HG03520 (cell line): ENCODE data around the gene CLTB.

ENCODE experiments used
- ATAC-seq: cut with Tn5 transposase; IDR thresholded peaks from one replicate; pipeline ENCODE4 v1.9.1; 2021; ENCODE audit warnings: mild to moderate bottlenecking, moderate library complexity; ENCODE audit not compliant: unreplicated experiment

The CLTB gene

DNA sequence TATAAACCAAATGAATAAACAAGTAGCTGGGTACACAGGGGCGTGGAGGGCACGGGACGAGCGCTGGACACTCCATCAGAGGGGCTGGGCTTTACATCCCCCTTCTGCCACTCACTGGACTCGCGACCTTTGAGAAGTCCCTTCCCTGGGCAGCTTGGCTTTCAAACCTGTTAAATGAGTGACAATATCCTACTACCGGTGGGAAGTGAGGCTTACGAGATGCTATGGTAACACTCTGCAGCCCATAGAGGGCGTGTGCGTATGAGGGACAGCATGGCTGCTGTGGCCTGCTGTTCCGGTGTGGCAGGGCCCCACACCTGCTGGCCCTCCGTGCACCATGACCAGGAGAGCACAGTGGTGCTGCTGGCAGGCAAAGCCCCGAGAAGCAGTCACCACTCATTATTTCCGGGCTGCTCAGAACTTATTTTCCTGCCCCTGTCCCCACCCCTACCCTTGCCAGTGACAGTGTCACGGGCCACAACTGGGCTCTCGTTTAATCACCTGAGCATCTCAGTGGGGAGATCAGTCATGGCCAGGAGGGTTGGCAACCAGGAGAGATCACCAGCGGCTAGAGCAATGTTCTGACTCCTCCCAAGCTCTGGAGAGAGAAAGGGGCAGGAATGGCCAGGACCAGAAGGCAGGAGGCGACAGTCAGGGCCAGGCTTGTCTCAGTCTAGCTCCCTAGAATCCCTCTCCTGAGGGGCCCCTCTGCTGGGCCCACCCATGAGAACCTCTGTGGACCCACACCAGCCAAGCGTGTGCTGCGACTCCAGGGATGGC is 10.5 kb downstream of the CLTB start:
- ATAC-seq = no peak

GRCh38 chr5:176401281-176402205 is 14.8 kb downstream of the CLTB start:
- ATAC-seq = no peak

DNA sequence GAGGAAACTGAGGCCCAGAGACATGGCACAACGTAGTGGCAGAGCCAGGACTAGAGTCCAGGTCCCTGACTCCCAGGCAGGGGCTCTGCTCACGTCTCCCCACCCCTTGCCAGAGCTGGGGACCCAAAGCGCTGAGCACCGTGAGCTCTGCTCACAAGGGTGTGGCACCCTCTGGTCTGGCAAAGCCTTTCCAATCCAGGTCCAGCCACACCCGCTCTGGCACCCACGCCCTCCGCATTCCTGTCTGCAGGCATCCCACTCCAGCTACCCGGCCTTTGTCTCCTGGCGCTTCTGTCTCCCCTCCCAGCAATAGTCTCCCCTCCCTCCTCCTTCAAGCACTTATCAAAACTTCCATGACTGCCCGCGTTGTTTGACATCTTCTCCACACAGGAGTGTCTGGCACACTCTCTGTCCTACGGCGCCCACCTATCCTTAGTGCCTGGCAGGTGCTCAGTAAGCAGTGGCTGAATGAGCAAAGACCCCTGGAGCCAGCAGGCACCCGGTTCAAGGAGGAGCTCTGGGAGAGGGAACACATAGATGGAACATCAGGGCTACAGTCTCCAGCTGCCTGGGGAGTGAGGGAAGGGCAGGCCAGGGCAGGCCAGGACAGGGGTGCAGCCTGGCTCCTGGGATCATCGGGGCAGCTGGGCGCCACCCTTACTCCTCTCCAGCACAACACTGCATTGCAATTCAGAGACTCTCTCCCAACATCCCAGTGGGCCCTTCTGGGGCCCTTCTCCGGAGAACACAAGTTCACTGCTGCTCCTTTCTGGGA is 15.8 kb downstream of the CLTB start:
- ATAC-seq = no peak

DNA sequence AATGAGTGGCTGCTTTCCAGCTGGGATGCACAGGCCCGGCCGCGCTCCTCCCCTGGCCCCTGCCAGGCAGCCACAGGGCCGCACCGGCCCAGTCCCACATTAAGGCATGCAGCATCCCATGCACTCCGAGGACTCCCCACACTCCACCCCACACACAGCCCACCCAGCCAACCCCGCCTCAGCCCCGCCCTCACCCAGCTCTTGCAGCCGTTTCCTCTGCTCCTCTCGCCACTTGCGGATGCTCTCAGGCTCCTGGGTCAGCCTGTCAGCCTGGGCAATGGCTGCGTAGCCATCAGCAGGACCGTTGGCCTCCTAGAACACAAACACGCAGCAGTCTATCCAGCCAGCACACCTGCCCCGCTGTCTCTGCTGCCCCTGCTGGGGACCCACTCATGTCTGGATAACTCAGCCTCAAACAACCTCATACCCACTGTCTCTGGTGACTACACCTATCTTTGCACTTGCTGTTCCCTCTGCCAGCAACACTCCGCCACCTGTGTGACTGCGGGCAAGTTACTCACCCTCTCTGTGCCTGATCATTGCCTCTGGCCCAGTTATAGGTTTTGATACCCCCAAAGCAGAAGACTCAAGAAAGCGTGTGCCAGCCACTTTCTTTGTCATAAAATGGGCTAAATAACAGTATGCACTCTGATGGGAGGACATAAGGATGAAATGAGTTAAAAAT is 18.5 kb downstream of the CLTB start:
- ATAC-seq = no peak

GRCh38 chr5:176396330-176396729 is 20.0 kb downstream of the CLTB start:
- no peak for ATAC-seq

DNA sequence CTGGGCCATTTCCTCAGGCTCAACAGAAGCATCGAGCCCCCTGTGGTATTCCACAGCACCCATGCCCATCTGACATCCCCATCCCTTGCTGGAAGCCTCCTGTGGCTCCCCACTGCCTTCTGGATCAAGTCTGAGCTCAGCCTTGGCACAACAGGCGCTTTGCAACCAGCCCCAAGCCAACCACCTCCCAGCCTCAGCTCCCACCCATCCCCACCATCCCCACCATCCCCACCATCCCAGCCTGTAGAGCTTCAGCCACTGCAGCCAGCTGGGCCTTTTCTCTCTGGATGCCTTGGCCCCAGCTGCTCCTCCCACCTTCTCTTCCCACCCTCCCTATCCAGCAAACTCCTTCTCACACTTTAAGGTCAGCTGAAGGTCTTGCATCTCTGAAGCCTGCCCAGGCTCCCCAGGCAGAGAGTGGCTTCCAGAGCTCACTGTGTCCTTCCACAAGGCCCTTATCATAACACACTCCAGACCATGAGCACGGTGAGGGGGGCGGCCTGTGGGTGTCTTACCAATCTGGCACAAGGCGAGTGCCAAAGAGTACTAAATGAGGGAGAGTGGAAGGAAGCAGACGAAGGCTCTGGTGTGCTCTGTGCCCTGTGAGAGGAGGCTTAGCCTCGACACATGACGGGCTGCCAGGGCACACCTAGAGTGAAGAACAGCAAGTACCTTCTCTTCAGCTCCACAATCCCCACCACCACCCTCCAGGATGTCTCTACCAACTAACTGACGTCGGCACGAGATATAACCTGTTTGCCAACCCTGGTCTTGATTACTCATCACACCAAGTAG is 21.3 kb downstream of the CLTB start:
- no peak for ATAC-seq

- ATAC-seq = no peak
Observed at GRCh38 chr5:176394096-176394495, 22.2 kb downstream of the CLTB start.

GRCh38 chr5:176392526-176392925 is 23.8 kb downstream of the CLTB start:
- no peak for ATAC-seq

DNA sequence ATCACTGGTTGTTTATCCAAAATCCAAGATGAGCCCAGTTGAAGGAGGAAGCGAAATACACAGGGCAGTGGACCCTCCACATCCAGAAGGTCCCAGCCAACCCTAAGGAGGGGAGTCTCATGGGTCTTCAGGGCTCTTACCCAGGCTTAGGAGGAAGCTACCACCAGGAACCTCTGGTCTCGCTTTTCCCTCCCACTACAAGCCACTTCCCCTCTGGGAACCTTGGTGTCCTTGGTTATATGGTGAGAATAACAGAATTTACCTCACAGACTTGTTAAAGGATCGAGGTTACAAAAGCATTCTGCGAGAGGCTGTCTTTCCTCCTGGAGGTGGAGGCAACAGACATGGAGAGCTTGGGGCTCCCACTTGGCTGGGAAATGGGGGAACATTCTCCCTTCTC is 24.3 kb downstream of the CLTB start:
- no peak for ATAC-seq

DNA sequence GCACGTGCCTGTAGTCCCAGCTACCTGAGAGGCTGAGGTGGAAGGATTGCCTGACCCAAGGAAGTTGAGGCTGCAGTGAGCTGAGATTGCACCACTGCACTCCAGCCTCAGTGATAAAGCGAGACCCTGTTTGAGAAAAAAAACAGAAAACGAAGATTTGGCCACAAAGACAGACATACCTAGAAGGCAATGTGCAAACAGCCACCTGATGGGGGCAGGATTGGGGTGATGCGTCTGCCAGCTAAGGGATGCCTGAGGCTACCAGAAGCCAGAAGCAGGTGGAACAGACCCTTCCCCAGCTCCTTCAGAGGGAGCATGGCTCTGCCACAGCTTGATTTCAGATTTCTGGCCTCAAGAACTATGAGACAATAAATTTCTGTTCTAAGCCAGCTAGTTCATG is 24.9 kb downstream of the CLTB start:
- ATAC-seq = no peak

DNA sequence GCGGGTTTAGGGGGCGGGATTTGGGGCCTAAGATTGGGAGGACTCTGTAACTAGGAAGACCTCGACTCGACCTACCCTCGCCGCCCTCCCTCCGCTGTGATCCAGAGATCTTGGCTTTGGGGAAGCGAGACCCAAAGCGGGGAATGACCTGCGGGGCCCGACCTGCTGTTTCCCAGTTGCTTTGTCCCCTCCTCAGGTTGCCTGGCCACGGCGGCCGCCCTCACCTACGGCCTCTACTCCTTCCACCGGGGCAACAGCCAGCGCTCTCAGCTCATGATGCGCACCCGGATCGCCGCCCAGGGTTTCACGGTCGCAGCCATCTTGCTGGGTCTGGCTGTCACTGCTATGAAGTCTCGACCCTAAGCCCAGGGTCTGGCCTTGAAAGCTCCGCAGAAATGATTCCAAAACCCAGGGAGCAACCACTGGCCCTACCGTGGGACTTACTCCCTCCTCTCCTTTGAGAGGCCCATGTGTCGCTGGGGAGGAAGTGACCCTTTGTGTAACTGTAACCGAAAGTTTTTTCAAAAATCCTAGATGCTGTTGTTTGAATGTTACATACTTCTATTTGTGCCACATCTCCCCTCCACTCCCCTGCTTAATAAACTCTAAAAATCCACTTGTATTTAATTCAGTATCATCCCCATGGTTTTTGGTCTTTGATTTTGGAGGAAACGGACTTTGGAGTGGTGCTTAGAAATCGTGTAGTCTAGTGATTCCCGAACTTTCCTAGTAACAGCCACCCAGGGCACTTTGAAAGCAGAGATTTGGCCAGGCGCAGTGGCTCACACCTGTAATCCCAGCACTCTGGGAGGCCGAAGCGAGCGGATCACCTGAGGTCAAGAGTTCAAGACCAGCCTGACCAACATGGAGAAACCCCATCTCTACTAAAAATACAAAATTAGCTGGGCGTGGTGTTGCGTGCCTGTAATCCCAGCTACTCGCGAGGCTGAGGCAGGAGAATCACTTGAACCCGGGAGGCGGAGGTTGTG is 26.9 kb downstream of the CLTB start:
- peak; percentile 29 for ATAC-seq

DNA sequence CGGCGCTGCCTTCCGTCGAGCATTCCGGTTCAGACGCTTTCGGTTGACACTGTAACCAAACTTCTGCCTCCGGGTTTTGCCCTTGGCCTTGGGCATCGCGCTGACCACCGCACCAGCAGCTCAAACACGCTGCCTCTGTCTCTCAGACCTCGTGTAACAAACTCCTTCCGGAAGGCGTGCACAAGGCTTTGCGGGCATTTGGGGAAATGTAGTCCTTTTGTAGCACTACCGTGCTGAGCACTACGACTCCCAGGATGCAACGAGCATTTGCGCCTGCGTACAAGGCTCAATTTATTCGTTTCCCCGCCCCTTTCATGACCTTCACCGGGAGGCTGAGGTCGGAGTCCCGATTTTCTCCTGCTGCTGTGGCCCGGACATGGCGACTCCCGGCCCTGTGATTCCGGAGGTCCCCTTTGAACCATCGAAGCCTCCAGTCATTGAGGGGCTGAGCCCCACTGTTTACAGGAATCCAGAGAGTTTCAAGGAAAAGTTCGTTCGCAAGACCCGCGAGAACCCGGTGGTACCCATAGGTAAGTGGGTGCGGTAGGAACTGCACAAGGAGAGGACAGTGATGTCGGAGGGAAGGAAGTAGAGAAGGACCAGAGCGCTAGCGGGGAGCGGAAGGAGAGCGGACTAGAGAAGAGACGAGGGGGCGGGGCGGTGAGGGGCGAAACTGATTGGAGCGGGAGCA is 27.8 kb downstream of the CLTB start, which contains the start of the genes HIGD2A and NOP16:
HIGD2A (plus strand) TSS at position 308 of the 691 bp plus-strand sequence; CDS start at position 377, 69 bp downstream.
NOP16 (minus strand) TSS at position 155 of the 691 bp plus-strand sequence; CDS start at position 96, 59 bp downstream.
- ATAC-seq = peak; percentile 86

- no peak for ATAC-seq
Observed at GRCh38 chr5:176388003-176388443, 28.3 kb downstream of the CLTB start.

DNA sequence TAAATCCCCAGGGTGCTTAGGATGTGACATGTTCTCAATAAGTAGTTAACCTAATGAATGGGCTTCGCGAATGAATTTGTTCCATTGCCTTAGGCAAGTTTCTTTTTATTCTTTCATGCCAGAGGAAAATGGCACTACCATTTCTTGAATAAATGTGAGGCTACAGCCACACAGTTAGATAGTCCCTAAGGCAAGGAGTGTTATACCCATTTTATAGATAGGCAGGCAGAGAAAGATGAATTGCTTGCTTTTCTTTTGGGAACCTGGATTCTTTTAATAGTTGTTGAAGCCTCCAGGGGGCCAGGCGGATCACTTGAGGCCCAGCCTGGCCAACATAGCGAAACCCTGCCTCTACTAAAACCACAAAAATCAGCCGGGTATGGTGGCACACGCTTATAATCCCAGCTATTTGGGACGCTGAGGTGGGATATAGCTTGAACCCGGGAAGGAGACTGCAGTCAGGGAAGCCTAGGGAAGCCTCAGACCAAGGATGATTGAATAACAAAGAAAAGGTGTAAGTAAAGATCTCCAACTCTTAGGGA is 28.9 kb downstream of the CLTB start:
- ATAC-seq = no peak

DNA sequence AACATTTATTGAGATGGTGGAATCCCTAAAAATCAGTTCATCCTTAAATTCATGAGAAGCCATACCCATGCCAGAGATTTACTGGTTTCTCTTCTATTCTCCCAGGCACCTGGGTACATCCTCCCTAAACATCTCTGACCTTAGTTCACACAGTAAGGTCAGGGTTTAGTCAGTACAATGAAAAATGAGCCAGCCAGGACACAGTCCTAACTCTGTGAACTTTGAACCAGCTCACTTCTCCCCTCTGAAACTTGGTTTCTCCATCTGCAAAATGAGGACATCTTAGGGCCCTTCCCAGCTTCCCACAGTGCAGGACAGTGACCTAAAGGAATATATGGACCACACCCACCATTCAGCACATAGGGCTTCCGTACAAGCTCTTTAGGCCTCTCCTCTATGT is 29.8 kb downstream of the CLTB start:
- no peak for ATAC-seq

DNA sequence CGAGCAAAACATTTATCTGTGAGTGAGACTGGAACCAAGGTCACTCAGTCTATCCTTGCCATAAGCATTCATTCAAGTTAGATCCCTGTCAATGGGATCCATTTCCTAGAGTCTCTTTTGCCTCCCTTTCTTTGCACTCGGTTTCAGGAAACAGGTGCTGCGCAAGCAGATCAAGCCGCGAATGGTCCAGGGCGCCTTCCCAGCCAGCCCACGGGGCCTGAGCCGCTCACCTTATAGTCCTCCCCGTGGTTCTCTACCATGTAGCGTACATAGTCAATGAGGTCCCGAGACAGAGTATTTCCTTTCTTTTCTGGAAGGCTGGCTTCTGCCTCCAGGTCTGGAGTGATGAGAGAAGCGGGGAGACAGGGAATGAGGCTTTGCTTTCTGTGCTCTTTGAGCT is 31.3 kb downstream of the CLTB start:
- no peak for ATAC-seq

DNA sequence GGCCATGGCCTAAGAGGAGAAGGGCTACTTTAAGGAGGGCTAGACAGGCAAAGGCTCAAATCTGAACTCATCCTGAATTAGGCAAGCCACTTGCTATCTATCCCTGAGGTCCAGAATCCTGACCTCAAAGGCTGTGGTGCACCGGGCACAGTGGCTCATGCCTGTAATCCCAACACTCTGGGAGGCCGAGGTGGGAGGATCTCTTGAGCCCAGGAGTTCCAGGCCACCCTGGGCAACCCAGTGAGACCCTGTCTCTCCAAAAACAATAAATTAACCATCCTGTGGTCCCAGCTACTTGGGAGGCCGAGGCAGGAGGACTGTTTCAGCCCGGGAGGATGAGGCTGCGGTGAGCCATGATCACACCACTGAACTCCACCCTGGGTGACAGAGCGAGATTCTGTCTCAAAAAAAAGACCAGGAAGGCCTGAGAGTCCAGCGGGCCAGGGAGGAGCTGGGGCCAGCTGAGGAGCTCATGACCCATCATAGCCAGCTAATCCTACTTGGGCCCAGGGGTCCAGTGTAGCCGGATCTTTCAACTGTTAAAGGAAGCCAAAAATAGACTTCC is 31.9 kb downstream of the CLTB start:
- ATAC-seq = no peak
